Epithelial cell of esophagus (primary cell): Measurements from ENCODE around the gene PDE8B.

Experiments used
- DNase-seq: peaks from one replicate; pipeline ENCODE4 v3.0.0; 2010; ENCODE audit warnings: low read depth
- H3K4me3 ChIP-seq: 2 replicates; pipeline ENCODE4 v1.5.1; 2011; ENCODE audit warnings: mild to moderate bottlenecking, low read length, control low read depth
- CTCF ChIP-seq: IDR thresholded peaks from 2 replicates; pipeline ENCODE4 v1.5.1; 2011; ENCODE audit warnings: low read depth, mild to moderate bottlenecking, low read length, control low read depth, inconsistent platforms; ENCODE audit not compliant: insufficient read depth; ENCODE audit errors: missing control alignments

PDE8B gene

DNA sequence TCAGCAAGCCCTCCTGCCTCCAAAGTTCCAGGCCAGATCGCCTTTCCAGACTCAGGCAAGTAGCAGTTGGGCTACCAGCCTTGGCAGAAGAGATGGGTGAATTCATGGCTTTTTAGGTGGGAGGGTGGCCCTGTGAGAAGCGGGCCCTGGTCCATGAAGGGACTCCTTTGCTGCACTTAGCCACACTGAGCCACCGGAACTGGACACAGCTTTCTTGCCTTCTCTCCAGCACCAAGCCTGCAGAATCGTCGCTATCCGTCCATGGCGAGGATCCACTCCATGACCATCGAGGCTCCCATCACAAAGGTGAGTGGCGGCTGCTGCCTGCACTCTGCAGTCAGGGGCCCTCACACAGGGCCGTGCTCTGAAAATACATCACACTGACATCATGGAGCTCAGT is 196.7 kb downstream of the PDE8B start:
- DNase-seq = no peak
- H3K4me3 ChIP-seq = no peak overlapping the region
- TF ChIP-seq CTCF = no peak

GRCh38 chr5:77409870-77410621 is 199.6 kb downstream of the PDE8B start:
- no peak for TF ChIP-seq CTCF
- no peak for DNase-seq

GRCh38 chr5:77413049-77413448 is 202.6 kb downstream of the PDE8B start:
- TF ChIP-seq CTCF = no peak
- no peak for DNase-seq
- no peak overlapping the region for H3K4me3 ChIP-seq

More at GRCh38 chr5:77409870-77410621, 199.6 kb downstream of the PDE8B start:
- H3K4me3 ChIP-seq = no peak overlapping the region

GRCh38 chr5:77418162-77418561 is 207.7 kb downstream of the PDE8B start:
- no peak overlapping the region for H3K4me3 ChIP-seq
- no peak for TF ChIP-seq CTCF
- DNase-seq = no peak

DNA sequence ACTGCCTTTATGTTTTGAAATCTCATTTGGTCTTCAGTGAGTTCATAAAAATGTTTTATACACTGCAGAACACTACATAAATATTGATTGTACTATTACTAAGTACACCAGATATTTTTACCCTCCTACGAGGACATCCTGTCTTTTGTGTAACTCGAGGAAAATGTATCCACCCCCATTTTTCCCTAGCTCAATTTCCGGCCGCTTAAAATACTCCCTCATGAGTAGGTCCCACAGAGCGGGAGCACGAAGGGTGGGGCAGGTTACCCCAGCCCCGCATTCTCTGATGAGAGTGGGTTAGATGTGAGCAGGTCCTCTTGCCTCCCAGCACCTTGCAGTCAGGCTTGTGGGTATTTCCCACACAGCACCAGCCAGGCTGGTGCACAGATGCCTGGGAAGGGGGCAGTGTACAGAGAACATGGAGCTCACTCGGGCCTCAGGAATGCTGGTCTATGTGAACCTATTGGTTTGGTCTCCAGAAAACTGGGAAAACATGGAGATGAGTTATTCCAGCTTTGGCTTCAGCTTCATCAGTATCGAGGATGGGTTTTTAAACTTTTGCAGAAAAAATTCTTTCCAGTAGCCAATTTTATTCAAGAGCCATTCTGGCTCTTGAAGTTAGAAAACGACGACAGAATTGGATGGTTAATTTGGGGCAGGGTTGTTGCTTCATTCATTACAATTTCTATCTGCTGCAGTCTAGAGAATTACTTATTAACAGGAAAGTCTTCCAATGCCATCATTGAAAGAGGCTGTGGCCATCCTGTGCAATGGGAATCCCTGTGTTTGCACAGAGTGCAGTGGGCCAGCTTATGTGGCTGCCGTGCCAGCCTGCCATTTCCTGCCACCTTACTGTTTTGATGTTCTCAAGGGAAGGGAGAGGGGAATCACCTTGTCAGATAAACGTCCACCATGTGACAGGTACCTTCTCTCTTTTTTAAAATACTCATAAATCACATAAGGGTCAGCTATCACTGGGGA is 208.4 kb downstream of the PDE8B start:
- TF ChIP-seq CTCF = no peak
- H3K4me3 ChIP-seq = no peak overlapping the region
- DNase-seq = peak; percentile 47

DNA sequence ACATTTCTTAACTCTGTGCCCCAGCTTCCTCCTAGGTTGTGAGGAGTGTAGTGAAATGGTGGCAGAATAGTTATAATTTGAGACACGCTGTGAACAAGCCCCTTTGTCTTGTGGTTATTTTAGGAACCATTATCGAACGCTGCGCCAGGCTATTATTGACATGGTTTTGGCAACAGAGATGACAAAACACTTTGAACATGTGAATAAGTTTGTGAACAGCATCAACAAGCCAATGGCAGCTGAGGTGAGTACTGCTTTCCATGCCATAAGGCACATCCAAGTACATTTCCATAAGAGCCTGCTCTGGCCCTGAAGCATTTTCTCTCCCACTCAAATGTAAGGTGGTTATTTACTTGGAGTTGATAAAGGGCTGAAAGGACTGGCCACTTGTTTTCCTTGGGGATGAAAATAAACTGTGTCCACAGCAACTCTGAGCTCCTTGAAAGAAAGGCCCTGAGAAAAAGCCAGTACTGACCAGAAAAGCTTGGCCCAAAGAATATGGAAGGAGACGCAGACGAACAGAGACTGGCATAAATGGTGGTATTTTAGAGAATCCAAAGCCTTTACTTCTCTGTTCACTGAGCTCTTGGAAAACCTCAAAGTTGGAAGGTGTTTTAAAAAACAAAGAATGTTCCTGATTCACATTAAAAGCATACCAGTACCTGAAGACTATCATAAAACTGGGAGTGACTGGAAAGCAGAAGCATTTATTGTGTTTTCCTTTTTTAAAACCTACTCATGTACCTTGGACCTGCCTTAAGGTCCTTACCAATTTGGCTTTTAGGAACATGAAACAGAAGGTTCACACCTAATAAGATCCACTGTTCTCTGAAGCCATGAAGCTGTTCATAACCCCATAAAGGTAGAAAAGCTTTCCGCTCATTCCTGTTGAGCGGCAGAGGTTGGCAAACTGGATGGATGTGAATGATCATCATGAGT is 209.4 kb downstream of the PDE8B start:
- DNase-seq = no peak
- H3K4me3 ChIP-seq = no peak overlapping the region
- no peak for TF ChIP-seq CTCF
